CD4-positive, alpha-beta memory T cell (primary cell): ENCODE measurements around the gene TMEM59L. TPM values are rescaled to one million over a fixed set of nuclear protein-coding genes. Genes with fewer than 3 reads are reported as not detected.
A peak's percentile ranks its signal among the peaks of the same experiment; 100 is the strongest.

Experiments used
- CTCF ChIA-PET: fragments of 350-600 bp; sonication (Branson Sonifier 250); formaldehyde crosslinking; loops from one replicate; lab custom pipeline; 2021; ENCODE audit warnings: inconsistent platforms; ENCODE audit not compliant: partially characterized antibody; lab: Charles Lee
- POLR2A ChIA-PET: fragments of 350-600 bp; sonication (Branson Sonifier 250); formaldehyde crosslinking; loops from one replicate; lab custom pipeline; 2021; ENCODE audit not compliant: partially characterized antibody; lab: Charles Lee
- DNase-seq, 5 donors: peaks; one replicate each; pipeline versions ENCODE4 v3.0.0 to v3.0.0-alpha.2; 2020 to 2022; ENCODE audit warnings: mixed read lengths in 1 of 5
- H3K27ac ChIP-seq: one replicate; pipeline ENCODE4 v1.7.0; 2013; ENCODE audit warnings: low read depth, low read length
- H3K27me3 ChIP-seq: 2 replicates; pipeline ENCODE4 v1.7.0; 2013; ENCODE audit warnings: mild to moderate bottlenecking, low read length, moderate library complexity; ENCODE audit not compliant: insufficient read depth
- H3K36me3 ChIP-seq: 2 replicates; pipeline ENCODE4 v1.7.0; 2013; ENCODE audit warnings: mild to moderate bottlenecking, low read length, moderate library complexity; ENCODE audit not compliant: insufficient read depth
- H3K4me1 ChIP-seq: 2 replicates; pipeline ENCODE4 v1.7.0; 2013; ENCODE audit warnings: mild to moderate bottlenecking, low read length, moderate library complexity; ENCODE audit not compliant: insufficient read depth
- H3K4me3 ChIP-seq, 2 donors: one replicate each; pipeline ENCODE4 v1.7.0; 2013; ENCODE audit warnings: low read length in 2 of 2, mild to moderate bottlenecking in 1 of 2
- H3K9me3 ChIP-seq, 2 donors: one replicate each; pipeline ENCODE4 v1.7.0; 2013; ENCODE audit warnings: low read length in 2 of 2, control low read depth in 1 of 2; ENCODE audit not compliant: control insufficient read depth in 1 of 2
- H3K27ac Mint-ChIP-seq, 7 donors: one replicate each; pipeline ENCODE4 v1.8.0; 2020 to 2021; ENCODE audit warnings: mixed read lengths in 7 of 7, mild to moderate bottlenecking in 6 of 7, inconsistent platforms in 3 of 7, moderate library complexity in 3 of 7
- H3K27me3 Mint-ChIP-seq, 2 donors: one replicate each; pipeline ENCODE4 v1.8.0; 2020 to 2021; ENCODE audit warnings: mixed read lengths in 2 of 2
- H3K36me3 Mint-ChIP-seq, 2 donors: one replicate each; pipeline ENCODE4 v1.8.0; 2020 to 2021; ENCODE audit warnings: mixed read lengths in 2 of 2, inconsistent platforms in 1 of 2, mild to moderate bottlenecking in 1 of 2
- H3K4me1 Mint-ChIP-seq, 4 donors: one replicate each; pipeline ENCODE4 v1.8.0; 2020 to 2021; ENCODE audit warnings: mixed read lengths in 4 of 4, mild to moderate bottlenecking in 1 of 4
- H3K4me3 Mint-ChIP-seq, 8 donors: one replicate each; pipeline ENCODE4 v1.8.0; 2020 to 2021; ENCODE audit warnings: mixed read lengths in 8 of 8, mild to moderate bottlenecking in 7 of 8, moderate library complexity in 6 of 8, inconsistent platforms in 3 of 8
- H3K9me3 Mint-ChIP-seq, 8 donors: one replicate each; pipeline ENCODE4 v1.8.0; 2020 to 2021; ENCODE audit warnings: mixed read lengths in 8 of 8, mild to moderate bottlenecking in 5 of 8, inconsistent platforms in 3 of 8, moderate library complexity in 1 of 8
- intact Hi-C: fragments of 100-400 bp; cut with micrococcal nuclease; formaldehyde crosslinking; loops from one replicate; pipeline ENCODE4 v1.15.1; 2023
- polyA plus RNA-seq, 2 donors: library from polyadenylated mRNA; unstranded; fragments of 300-500 nt; fragmentation: Illumina TruSeq; gene quantifications; one replicate each; pipeline ENCODE4 v1.2.3, GENCODE V29; 2021
- total RNA-seq, 2 experiments: library from RNA; stranded (reverse); gene quantifications; one replicate each; pipeline ENCODE4 v1.2.3, GENCODE V29; 2021

Gene TMEM59L
- total and polyA plus RNA-seq, 4 experiments from 2014 or later, result not detected

- POLR2A ChIA-PET, result interaction anchor here (0.6 kb wide), 1 partner anchor 628 kb away, joined by 3 read pairs; no protein-coding TSS in a partner anchor
- intact Hi-C loops, result no loop called here
Observed at GRCh38 chr19:18609717-18610051, 3.0 kb upstream of the TMEM59L start.

DNA sequence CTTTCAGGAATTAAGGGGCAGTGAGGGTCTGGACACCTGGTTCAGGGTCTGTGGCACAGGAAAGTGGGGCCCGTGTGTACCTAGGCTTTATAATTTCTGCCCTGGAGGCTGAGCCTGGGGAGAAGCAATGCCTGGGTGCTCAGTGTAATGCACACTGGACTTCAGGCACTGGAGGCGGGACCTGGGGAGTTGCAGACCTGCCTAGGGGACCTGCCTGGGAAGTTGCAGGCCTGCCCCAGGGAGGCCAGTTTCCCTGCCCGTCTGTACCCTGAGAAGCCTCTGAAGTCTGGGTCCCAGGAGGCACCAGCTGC is 2.5 kb upstream of the TMEM59L start:
- Mint-ChIP-seq H3K4me3 (no peak overlapping the region), H3K27me3 (peaks cover 45 to 59% of the 10 kb centered on the region in 2 donors), H3K36me3 (no peaks in the 10 kb centered on the region), H3K4me1 (peaks cover 14 to 53% (median 21%) of the 10 kb centered on the region in 4 donors), H3K27ac (no peak overlapping the region), H3K9me3 (peaks cover 0 to 2% (median 0%) of the 10 kb centered on the region in 8 donors)
- Histone ChIP-seq H3K27me3 (peaks cover 62% of the 10 kb centered on the region), H3K36me3 (no peaks in the 10 kb centered on the region), H3K27ac (no peak overlapping the region), H3K4me1 (peaks cover 22% of the 10 kb centered on the region), H3K4me3 (no peak overlapping the region), H3K9me3 (no peaks in the 10 kb centered on the region)
- ChIA-PET POLR2A (no interaction called here), CTCF (no interaction called here)
- intact Hi-C loops, result no loop called here
- DNase-seq, result no peak

More at GRCh38 chr19:18609717-18610051, 3.0 kb upstream of the TMEM59L start:
- no peaks in the 10 kb centered on the region for H3K36me3 Mint-ChIP-seq
- Histone ChIP-seq H3K9me3 (no peaks in the 10 kb centered on the region), H3K36me3 (no peaks in the 10 kb centered on the region), H3K27ac (no peak overlapping the region), H3K4me3 (no peak overlapping the region), H3K4me1 (peaks cover 22% of the 10 kb centered on the region), H3K27me3 (peaks cover 67% of the 10 kb centered on the region)
- H3K4me1 Mint-ChIP-seq, result peaks cover 14 to 58% (median 23%) of the 10 kb centered on the region in 4 donors
- H3K27me3 Mint-ChIP-seq, result peaks cover 41 to 57% of the 10 kb centered on the region in 2 donors
- no peak for DNase-seq
- H3K4me3 Mint-ChIP-seq, result peak overlapping the region in 1 of 8 donors; percentile 47
- H3K9me3 Mint-ChIP-seq, result peaks cover 0 to 2% (median 0%) of the 10 kb centered on the region in 8 donors
- CTCF ChIA-PET, result no interaction called here
- no peak overlapping the region for H3K27ac Mint-ChIP-seq

- ChIA-PET POLR2A (no interaction called here), CTCF (no interaction called here)
- Histone ChIP-seq H3K27ac (no peak overlapping the region), H3K27me3 (peaks cover 57% of the 10 kb centered on the region), H3K9me3 (no peaks in the 10 kb centered on the region), H3K36me3 (no peaks in the 10 kb centered on the region), H3K4me3 (no peak overlapping the region), H3K4me1 (peaks cover 22% of the 10 kb centered on the region)
- peaks cover 12 to 49% (median 18%) of the 10 kb centered on the region in 4 donors for H3K4me1 Mint-ChIP-seq
- peak overlapping the region in 7 of 8 donors; percentile 46 to 87 (median 72) for H3K4me3 Mint-ChIP-seq
- peak overlapping the region in 3 of 7 donors; percentile 20 to 60 (median 38) for H3K27ac Mint-ChIP-seq
- peaks cover 43 to 56% of the 10 kb centered on the region in 2 donors for H3K27me3 Mint-ChIP-seq
- intact Hi-C loops, result loop anchor here (1.0 kb wide), 1 partner anchor 26 kb away; no protein-coding TSS in a partner anchor
- peaks cover 0 to 1% (median 0%) of the 10 kb centered on the region in 8 donors for H3K9me3 Mint-ChIP-seq
- DNase-seq, result no peak
- no peaks in the 10 kb centered on the region for H3K36me3 Mint-ChIP-seq
Observed at GRCh38 chr19:18610556-18611326, 1.9 kb upstream of the TMEM59L start.

DNA sequence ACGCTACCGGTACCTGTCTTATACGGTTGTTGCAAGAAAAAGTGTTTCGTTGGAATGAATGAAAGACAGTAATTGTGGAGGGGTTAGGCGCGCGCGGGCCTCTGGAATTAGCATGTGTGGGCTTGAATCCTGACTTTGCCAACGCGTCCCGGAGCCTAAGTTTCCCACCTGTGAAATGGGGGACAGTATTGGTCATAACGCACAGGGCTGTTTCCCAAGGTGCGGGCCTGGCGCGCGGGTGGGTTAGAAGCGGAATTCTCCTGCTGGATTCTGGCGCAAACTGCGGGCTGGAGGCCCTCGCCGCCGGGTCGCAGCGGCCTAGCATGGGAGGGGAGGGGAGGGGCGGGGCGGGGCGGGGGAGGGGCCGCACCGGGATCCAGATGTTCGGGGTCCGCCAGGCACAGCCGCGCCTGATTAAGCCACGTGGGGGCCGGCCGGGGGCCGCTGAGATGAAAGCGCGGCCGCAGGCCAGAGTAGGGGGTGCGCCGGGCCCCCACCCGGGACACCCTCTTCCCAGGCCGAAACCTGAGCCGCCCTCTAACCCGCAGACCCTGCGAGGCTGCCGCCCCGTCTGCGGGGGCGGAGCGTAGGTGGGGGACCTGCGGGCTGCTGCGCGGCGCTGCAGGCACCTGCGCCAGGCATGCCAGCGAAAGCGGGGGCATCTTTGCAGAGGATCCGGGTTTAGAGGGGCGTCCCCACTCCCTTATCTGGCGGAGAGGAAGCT is 1.2 kb upstream of the TMEM59L start:
- DNase-seq, result no peak
- Histone ChIP-seq H3K9me3 (no peaks in the 10 kb centered on the region), H3K27ac (no peak overlapping the region), H3K4me3 (peak overlapping the region in 1 of 2 donors; percentile 45), H3K27me3 (peaks cover 56% of the 10 kb centered on the region), H3K36me3 (no peaks in the 10 kb centered on the region), H3K4me1 (peaks cover 22% of the 10 kb centered on the region)
- ChIA-PET POLR2A (interaction anchor here (1.4 kb wide), 1 partner anchor 22 kb away, joined by 6 read pairs; the partner anchor contains the start of gene REX1BD), CTCF (interaction anchor here (1.0 kb wide), 1 partner anchor 28 kb away, joined by 3 read pairs; no protein-coding TSS in a partner anchor)
- peaks cover 47 to 56% of the 10 kb centered on the region in 2 donors for H3K27me3 Mint-ChIP-seq
- peak overlapping the region in 2 of 7 donors; percentile 20 to 38 for H3K27ac Mint-ChIP-seq
- no peaks in the 10 kb centered on the region for H3K36me3 Mint-ChIP-seq
- intact Hi-C loops, result loop anchor here (1.0 kb wide), 1 partner anchor 25 kb away; no protein-coding TSS in a partner anchor
- peaks cover 12 to 49% (median 18%) of the 10 kb centered on the region in 4 donors for H3K4me1 Mint-ChIP-seq
- H3K4me3 Mint-ChIP-seq, result peak overlapping the region; percentile 46 to 89 (median 82)
- H3K9me3 Mint-ChIP-seq, result peaks cover 0 to 1% (median 0%) of the 10 kb centered on the region in 8 donors

DNA sequence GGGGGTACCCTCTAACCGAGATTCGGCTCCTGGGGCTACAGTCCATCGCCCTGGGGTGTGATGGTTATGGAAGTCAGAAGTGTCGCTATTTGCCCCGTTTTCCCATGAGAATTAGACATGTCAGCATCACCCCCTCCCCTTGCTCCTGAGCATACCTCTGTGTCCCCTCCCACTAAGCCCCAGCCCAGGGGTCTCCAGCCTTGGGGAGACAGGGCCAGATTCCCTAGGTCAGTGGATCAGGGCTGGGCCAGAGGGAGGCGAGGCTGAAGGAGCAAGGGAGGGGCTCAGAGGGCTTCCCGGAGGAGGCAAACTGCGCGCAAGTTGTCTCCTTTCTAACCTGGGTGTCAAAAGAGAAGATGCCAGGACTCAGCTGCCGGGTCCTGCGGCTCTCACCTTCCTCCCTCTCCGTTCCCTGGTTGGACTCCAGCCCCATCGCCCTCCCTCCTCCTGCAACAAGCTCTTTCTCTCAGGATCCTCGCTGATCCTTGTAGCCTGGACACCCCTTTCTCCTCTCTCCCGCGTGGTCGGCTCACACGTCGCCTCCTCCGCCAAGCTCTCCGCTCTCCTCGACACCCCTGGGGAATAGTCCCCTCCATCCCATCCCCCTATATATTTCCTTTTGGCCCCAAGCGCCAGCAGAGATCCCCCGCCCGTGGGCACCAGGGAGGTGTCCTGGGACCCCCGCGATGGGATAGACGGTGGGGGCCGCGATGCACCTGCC is 459 bp upstream of the TMEM59L start:
- Mint-ChIP-seq H3K4me1 (peaks cover 10 to 49% (median 18%) of the 10 kb centered on the region in 4 donors), H3K9me3 (peaks cover 0 to 1% (median 0%) of the 10 kb centered on the region in 8 donors), H3K27me3 (peaks cover 48 to 59% of the 10 kb centered on the region in 2 donors), H3K27ac (peak overlapping the region in 3 of 7 donors; percentile 13 to 71 (median 65)), H3K4me3 (peak overlapping the region; percentile 78 to 89 (median 82)), H3K36me3 (no peaks in the 10 kb centered on the region)
- DNase-seq, result no peak
- Histone ChIP-seq H3K4me1 (peaks cover 22% of the 10 kb centered on the region), H3K36me3 (no peaks in the 10 kb centered on the region), H3K4me3 (peak overlapping the region; percentile 23 to 45), H3K9me3 (no peaks in the 10 kb centered on the region), H3K27ac (no peak overlapping the region), H3K27me3 (peaks cover 58% of the 10 kb centered on the region)
- POLR2A ChIA-PET, result interaction anchor here (0.8 to 1.4 kb wide), 3 partner anchors 17 to 220 kb away, joined by 3 to 6 read pairs (median 3); partner anchors contain the start of genes REX1BD and UPF1
- CTCF ChIA-PET, result interaction anchor here (1.0 to 1.1 kb wide), 2 partner anchors 23 to 27 kb away, joined by 3 to 4 read pairs; no protein-coding TSS in a partner anchor
- intact Hi-C loops, result no loop called here

DNA sequence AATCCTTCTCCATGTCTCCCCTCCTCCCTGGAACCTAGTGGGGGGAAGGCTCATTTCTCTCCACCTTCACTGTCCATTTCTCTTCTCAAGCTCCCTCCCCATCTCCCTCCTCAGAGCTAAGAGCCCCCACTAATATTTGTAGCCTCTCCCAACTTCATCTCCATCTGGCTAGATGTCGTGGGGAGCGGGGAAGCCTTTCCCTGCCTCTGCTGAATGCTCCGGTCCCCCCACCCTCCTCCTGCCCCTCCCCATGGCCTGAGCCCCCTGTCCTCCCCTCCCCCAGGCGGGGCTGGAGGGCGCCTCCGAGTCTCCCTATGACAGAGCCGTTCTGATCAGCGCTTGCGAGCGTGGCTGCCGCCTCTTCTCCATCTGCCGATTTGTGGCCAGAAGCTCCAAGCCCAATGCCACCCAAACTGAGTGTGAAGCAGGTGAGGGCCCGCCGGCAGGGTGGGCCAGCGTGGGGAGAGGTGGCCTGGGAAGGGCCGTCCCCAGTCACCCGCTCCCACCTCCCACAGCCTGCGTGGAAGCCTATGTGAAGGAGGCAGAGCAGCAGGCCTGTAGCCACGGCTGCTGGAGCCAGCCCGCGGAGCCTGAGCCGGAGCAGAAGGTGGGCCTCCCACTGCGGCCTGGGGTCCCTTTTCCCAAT is 1.0 kb downstream of the TMEM59L start:
- intact Hi-C loops, result no loop called here
- CTCF ChIA-PET, result no interaction called here

More for the DNA sequence above, 1.0 kb downstream of the TMEM59L start:
- no peaks in the 10 kb centered on the region for H3K36me3 ChIP-seq
- Mint-ChIP-seq H3K4me1 (peaks cover 9 to 40% (median 11%) of the 10 kb centered on the region in 4 donors), H3K27ac (peak overlapping the region in 1 of 7 donors; percentile 58), H3K4me3 (peak overlapping the region in 6 of 8 donors; percentile 58 to 86 (median 75)), H3K36me3 (no peaks in the 10 kb centered on the region), H3K9me3 (peaks cover 0 to 1% (median 0%) of the 10 kb centered on the region in 8 donors), H3K27me3 (peaks cover 44 to 57% of the 10 kb centered on the region in 2 donors)
- no peak overlapping the region for H3K27ac ChIP-seq
- no peaks in the 10 kb centered on the region for H3K9me3 ChIP-seq
- POLR2A ChIA-PET, result interaction anchor here (0.5 to 1.4 kb wide), 4 partner anchors 9 to 218 kb away, joined by 3 read pairs; partner anchors contain the start of genes UBA52 and UPF1
- no peak overlapping the region for H3K4me3 ChIP-seq
- DNase-seq, result no peak
- peaks cover 22% of the 10 kb centered on the region for H3K4me1 ChIP-seq
- peaks cover 49% of the 10 kb centered on the region for H3K27me3 ChIP-seq
